ENCODE results near the gene MOV10.

MOV10 gene

DNA sequence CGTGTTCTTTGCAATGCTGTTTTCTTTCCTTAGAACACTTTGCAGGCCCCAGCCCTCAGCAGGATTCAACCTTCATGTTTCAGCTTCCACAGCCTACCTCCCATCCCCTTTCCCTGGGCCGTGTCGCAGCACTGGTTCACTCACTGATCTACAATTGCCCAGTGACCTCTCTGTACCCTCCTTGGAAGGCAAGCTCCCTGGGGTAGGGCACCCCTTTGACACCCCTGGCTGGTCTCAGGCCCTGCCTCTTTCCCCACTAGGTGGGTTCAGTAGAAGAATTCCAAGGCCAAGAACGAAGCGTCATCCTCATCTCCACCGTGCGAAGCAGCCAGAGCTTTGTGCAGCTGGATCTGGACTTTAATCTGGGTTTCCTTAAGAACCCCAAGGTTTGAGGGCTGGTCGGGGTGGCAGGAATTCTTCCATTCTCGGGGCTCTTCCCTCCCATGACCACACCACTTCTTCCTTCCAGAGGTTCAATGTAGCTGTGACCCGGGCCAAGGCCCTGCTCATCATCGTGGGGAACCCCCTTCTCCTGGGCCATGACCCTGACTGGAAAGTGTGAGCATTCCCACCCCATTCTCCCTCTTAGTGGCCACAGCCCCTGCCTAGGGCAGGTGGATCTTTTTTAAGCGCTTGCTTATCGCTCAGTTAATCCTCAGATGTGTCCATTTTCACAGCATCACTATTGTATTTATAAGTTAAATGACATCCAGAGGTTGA lies 25.1 kb downstream of the MOV10 start:
- no peak for DNase-seq

- DNase-seq, result peak in 55 of 56 donors; percentile 34 to 96 (median 83)
These were observed 26.1 kb downstream of the MOV10 start for GRCh38 chr1:112700290-112701226.

DNA sequence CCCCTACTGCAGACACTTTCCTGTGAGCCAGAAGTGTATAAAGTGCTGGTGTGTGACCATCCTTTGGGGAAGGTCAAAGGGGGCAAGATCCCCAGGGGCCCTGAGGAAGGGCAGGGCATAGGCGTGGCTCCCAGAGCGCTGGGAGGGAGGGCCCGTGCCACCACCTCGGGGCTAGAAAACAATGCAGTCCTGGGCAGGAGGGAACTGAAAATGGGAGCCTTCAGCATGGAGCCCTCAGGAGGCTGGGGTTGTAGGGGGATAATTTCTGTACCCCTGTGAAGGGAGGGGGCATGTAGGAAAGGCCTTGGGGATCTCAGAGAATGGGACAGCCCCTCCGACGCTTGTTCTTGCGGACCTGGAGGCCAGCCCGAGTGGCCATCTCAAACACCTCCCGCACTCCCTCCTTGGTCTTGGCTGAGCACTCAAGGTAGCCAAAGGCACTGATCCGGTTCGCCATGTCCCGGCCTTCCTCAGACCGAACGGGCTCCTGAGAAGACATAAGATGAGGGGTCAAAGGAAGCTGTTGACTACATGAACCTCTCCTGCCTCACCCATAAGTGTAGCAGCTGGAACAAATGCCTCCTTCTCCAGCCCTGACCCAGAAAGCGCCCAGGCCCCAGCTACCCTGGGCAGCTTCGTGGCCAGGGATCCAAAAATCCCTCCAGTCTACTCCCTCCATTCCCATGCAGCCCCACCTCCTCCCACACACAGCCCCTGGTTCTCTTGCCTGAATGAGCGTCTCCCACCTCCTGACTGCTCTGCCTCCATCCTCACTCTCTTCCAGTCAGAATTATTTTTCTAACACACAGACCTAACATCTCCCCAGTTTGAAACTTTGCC lies 27.0 kb downstream of the MOV10 start:
- DNase-seq, result no peak

DNA sequence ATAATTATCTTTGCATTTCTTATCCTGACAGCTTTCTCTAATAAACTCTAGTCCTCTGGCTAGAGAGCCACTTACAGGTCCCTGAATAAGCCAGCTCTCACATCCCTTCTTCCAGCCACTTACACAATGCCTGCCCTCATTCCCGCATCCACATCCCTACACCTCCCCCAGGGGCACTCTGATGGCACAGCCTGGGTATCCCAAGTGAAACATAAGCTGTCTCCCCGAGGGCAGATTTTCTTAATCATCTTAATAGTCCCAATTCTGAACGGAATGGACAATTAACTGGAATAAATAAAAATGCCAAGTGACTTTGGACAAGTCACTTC lies 27.6 kb downstream of the MOV10 start:
- no peak for DNase-seq

DNA sequence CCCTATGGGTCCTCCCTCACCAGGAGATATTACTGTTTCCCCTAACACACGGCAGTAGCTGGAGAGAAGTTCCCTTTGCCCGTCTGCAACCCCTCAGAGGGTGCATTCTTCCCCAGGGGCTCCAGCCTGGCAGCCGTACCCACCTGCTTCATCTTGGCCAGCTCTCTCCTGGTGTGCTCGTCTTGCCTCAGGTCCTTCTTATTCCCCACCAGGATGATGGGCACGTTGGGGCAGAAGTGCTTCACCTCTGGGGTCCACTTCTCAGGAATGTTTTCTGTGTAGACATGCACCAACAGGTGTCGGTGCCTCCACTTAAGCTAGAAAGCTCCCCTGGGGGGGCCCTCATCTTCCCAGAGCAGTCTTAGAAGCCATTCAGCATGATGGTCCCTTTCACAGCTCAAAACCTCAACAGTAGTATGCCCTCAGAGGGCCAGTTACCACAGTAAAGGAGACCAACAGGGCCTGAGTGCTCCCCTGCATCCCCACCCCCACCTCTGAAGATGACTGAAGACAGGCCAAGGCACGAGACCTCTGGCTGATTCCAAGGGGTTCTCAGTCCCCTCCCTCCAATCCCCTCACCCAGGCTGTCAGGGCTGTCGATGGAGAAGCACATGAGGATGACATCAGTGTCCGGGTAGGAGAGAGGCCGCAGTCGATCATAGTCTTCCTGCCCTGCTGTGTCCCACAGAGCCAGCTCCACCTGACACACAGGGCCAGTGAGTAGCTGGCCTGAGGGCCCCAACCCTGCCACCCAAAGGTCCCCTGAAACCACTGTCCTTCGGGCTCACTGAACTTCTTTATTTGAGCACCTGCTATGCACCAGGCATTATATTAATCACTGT lies 28.2 kb downstream of the MOV10 start:
- DNase-seq, result peak in 6 of 56 donors; percentile 9 to 30 (median 18)

DNA sequence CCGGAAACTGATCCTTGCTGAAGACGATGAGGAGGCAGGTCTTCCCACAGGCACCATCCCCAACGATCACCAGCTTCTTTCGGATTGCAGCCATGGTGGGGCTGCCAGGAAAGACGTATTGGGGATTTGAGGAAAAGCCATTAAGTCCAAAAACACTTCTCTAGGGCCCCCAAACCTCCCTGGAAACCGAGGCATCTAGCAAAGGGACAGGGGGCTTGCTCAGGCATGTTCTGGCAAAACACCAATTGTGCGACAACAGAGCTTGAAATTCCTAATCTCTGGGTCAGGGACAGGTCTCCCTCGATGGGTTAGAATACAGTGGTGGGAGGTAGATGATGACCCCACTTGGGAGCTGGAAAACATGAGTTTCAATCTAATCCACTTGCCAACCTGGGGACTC lies 29.2 kb downstream of the MOV10 start:
- no peak for DNase-seq

DNA sequence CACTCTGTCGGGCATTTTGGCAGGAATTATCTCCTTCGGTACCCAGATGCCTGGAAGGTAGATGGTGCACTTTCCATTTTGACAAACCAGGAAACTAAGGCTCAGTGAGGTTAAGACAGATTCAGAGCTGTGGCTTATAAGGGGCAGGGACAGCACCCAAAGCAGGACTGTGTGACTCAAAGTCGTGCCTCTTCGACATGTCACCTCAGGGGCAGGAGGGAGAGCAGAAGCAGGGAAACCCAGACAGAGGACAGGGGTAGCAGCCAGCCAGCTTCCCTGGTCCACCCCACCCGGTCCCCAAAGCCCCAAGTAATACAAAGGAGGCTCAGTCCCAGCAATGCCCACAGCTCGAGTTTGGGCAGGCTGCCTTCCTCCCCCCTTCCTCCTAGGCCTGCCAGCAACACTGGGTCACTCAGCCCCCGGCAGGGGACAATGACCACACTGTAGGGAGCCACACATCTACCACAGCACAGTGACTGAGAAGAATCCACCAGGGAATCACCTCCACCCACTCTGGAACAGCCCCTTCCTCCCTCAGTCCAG lies 30.0 kb downstream of the MOV10 start:
- DNase-seq, result peak in 51 of 56 donors; percentile 57 to 92 (median 84)

DNA sequence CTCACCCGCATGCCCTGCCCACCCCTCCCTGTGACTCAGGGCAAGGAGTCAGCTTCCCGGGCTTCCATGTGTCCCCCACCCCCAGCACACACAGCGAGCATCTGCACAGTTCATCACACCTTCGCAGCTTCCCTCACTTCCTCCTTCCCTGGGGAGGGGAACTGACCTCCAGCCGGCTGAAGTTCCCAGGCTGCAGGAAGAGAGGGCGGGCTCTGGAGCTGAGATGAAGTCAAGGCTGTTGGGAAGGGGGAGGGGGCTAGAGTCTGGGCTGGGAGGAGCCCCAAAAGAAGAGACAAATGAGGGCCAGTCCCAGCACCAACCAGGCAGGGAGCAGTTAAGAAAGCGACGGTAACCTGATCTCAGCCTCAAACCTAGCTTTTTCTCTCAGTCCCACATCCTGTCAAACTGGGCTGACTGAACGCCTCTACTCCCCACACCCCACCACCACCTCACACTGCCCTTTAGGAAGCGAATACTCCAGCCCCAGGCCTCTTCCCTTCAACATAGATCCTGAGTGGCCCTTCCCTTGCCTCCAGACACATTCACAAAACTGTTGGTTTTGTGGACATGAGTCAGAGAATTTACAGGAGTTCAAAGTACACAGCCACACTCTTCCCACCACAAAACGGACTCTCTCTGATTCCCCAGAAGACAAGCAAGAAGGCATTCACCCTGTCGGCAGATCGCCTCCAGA lies 30.6 kb downstream of the MOV10 start:
- DNase-seq, result peak in 23 of 56 donors; percentile 46 to 91 (median 64)

DNA sequence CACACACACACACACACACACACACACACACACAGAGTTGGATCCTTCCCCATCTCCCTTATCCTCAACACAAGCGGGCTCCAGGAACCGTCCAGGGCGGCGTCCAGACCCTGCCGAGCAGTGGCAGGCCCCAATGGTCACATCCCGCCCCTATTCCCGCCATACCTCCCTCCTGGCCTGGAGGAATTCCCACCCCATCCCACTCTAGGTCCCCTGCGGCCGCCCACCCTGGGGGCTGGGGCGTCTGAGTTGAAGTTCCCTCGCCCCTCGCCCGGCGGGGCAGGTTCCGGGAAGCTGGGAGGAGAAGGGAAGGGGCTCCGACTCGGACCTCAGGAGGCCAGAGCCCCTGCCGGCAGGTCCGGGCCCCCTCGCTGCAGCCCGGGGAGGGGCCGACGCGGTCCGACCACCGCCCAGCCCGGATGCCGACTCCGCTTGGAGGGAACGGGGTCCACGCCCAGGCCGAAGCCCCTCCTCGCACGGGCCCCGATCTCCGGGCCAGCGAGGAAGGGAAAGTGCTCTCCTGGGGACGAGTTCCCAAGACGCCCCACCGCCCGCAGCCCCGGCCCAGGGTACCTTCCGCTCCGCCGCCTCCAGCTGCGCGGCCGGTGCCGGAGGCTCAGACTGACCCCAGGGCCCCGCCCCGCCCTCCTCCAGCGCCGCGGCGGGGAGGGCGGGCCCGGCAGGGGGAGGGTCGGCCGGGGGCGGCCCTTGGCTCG lies 32.2 kb downstream of the MOV10 start, which contains the start of gene RHOC:
TSS of gene RHOC (minus strand) at position 623 of the 716 bp plus-strand sequence. CDS start 3,328 bp downstream, outside the sequence.
- peak in 9 of 56 donors; percentile 40 to 73 (median 46) for DNase-seq

DNA sequence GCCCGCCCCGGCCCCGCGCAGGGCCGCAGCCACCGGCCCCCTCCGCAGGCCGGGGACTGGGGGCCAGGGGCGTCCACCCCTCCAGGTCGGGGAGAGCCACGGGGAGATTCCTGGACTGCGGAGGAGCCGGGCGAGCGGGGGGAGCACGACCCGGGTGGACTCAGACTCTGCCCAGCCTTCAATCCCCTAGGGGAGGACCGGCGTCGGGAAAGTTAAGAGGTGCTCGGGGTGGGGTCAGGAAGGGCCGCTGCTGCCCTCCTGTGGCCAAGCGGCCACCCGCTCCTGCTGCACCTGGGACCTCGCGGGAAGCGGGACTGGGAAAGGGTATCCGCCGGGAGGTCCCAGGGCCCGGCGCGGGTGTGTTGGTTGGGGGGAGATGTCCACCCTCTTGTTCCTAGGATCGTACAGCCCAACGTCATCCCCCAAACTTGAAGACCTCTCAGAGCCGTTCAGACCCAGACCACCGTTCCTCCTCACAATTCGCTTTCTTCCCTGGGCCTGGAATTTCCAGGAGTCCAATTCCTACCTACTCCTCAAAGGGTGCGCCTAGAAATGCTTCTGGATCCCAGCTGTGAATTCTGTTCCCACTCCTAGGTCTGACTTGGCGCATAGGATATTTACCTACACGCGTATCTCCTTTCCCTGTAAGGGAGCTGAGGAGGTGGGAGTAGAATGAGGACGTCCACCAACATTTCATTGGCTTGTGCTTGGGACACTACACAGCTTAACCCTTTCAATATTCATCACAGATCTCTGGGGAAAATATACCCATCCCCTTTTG lies 33.0 kb downstream of the MOV10 start:
- peak in 52 of 56 donors; percentile 31 to 83 (median 63) for DNase-seq

GRCh38 chr1:112708002-112708448 lies 33.6 kb downstream of the MOV10 start:
- DNase-seq, result no peak

GRCh38 chr1:112708489-112708888 lies 34.0 kb downstream of the MOV10 start:
- DNase-seq, result no peak

DNA sequence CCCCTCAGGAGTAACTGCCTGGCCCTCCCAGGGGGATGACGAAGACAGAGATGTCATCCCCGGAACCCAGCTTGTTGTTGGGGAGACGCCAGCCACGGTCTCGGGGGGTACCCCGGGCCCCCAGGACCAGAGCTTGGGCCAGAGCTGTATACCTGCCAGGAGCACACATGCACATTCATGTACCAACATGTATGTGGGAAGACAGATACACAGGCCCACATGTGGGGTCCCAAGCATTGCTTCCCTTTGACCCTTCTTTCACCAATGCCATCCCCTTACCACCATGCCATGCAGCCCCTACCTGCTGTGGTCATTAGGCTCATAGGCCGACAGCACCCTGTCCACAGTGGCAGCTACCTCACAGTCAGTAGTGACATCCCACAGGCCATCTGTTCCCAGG lies 35.7 kb downstream of the MOV10 start:
- no peak for DNase-seq

- DNase-seq, result no peak
These were observed 36.1 kb downstream of the MOV10 start for GRCh38 chr1:112710586-112710985.

- DNase-seq, result peak in 1 of 56 donors; percentile 12
These were observed 36.6 kb downstream of the MOV10 start for GRCh38 chr1:112711041-112711440.

- DNase-seq, result no peak
These were observed 37.2 kb downstream of the MOV10 start for GRCh38 chr1:112711670-112712069.

GRCh38 chr1:112712191-112712590 lies 37.7 kb downstream of the MOV10 start:
- no peak for DNase-seq

- no peak for DNase-seq
These were observed 38.3 kb downstream of the MOV10 start for GRCh38 chr1:112712701-112713128.
